ENCODE measurements around the gene GPR155. TPM values are rescaled to one million over a fixed set of nuclear protein-coding genes. Genes with fewer than 3 reads are reported as not detected.

Gene GPR155
- 1 to 10 TPM; 1.0 to 1.1 TPM for polyA plus RNA-seq

- Histone ChIP-seq H3K9me3 (ENCODE audit: control insufficient read depth in 2 of 2, insufficient read depth in 1 of 2, low read depth in 1 of 2, low read length in 1 of 2) (no peaks in the 10 kb centered on the region), H3K4me1 (ENCODE audit: control insufficient read depth in 2 of 2, insufficient read depth in 2 of 2, low read length in 1 of 2) (peaks cover 0 to 2% of the 10 kb centered on the region in 2 donors), H3K27me3 (ENCODE audit: control insufficient read depth in 1 of 2, insufficient read depth in 2 of 2, low read length in 2 of 2) (no peaks in the 10 kb centered on the region), H3K4me3 (ENCODE audit: low read depth in 1 of 2, low read length in 2 of 2) (peak within 1 kb of the TSS; percentile 64 to 72), H3K27ac (ENCODE audit: low read depth in 2 of 2, low read length in 1 of 2) (peak within 1 kb of the TSS; percentile 65 to 90), H3K36me3 (ENCODE audit: control insufficient read depth in 2 of 2, insufficient read depth in 2 of 2, low read length in 1 of 2) (no peaks in the 10 kb centered on the region)
- WGBS, 2 donors: 0% methylated on average over 31 to 42 of the region's 42 CpGs
These were observed at the start of gene GPR155 for GRCh38 chr2:174486563-174487107. Gene GPR155 (minus strand): TSS chr2:174487029. CDS start chr2:174481956, 5,073 bp downstream.

GRCh38 chr2:174535757-174536703 lies 49.2 kb upstream of the GPR155 start:
- Histone ChIP-seq H3K9me3 (ENCODE audit: control insufficient read depth in 2 of 2, insufficient read depth in 1 of 2, low read depth in 1 of 2, low read length in 1 of 2) (no peaks in the 10 kb centered on the region), H3K36me3 (ENCODE audit: control insufficient read depth in 2 of 2, insufficient read depth in 2 of 2, low read length in 1 of 2) (no peaks in the 10 kb centered on the region), H3K27ac (ENCODE audit: low read depth in 2 of 2, low read length in 1 of 2) (peak overlapping the region in 1 of 2 donors; percentile 7), H3K27me3 (ENCODE audit: control insufficient read depth in 1 of 2, insufficient read depth in 2 of 2, low read length in 2 of 2) (no peaks in the 10 kb centered on the region), H3K4me1 (ENCODE audit: control insufficient read depth in 2 of 2, insufficient read depth in 2 of 2, low read length in 1 of 2) (peaks cover 0 to 4% of the 10 kb centered on the region in 2 donors), H3K4me3 (ENCODE audit: low read depth in 1 of 2, low read length in 2 of 2) (no peak overlapping the region)
- WGBS, 2 donors: 61 to 75% methylated on average over 11 of the region's 11 CpGs

- Histone ChIP-seq H3K27me3 (ENCODE audit: control insufficient read depth in 1 of 2, insufficient read depth in 2 of 2, low read length in 2 of 2) (no peaks in the 10 kb centered on the region), H3K4me1 (ENCODE audit: control insufficient read depth in 2 of 2, insufficient read depth in 2 of 2, low read length in 1 of 2) (peaks cover 0 to 4% of the 10 kb centered on the region in 2 donors), H3K4me3 (ENCODE audit: low read depth in 1 of 2, low read length in 2 of 2) (no peak overlapping the region), H3K9me3 (ENCODE audit: control insufficient read depth in 2 of 2, insufficient read depth in 1 of 2, low read depth in 1 of 2, low read length in 1 of 2) (no peaks in the 10 kb centered on the region), H3K27ac (ENCODE audit: low read depth in 2 of 2, low read length in 1 of 2) (no peak overlapping the region), H3K36me3 (ENCODE audit: control insufficient read depth in 2 of 2, insufficient read depth in 2 of 2, low read length in 1 of 2) (no peaks in the 10 kb centered on the region)
- 76 to 84% methylated on average over 3 of the region's 3 CpGs for WGBS, 2 donors
These were observed 48.3 kb upstream of the GPR155 start for GRCh38 chr2:174535083-174535482.

- Histone ChIP-seq H3K4me3 (ENCODE audit: low read depth in 1 of 2, low read length in 2 of 2) (no peak overlapping the region), H3K4me1 (ENCODE audit: control insufficient read depth in 2 of 2, insufficient read depth in 2 of 2, low read length in 1 of 2) (no peaks in the 10 kb centered on the region), H3K9me3 (ENCODE audit: control insufficient read depth in 2 of 2, insufficient read depth in 1 of 2, low read depth in 1 of 2, low read length in 1 of 2) (peaks cover 0 to 3% of the 10 kb centered on the region in 2 donors), H3K27ac (ENCODE audit: low read depth in 2 of 2, low read length in 1 of 2) (no peak overlapping the region), H3K27me3 (ENCODE audit: control insufficient read depth in 1 of 2, insufficient read depth in 2 of 2, low read length in 2 of 2) (no peaks in the 10 kb centered on the region), H3K36me3 (ENCODE audit: control insufficient read depth in 2 of 2, insufficient read depth in 2 of 2, low read length in 1 of 2) (no peaks in the 10 kb centered on the region)
- WGBS, 2 donors: 60 to 82% methylated on average over 4 of the region's 4 CpGs
These were observed 43.1 kb upstream of the GPR155 start for GRCh38 chr2:174529916-174530315.

GRCh38 chr2:174527959-174528358 lies 41.1 kb upstream of the GPR155 start:
- Histone ChIP-seq H3K27ac (ENCODE audit: low read depth in 2 of 2, low read length in 1 of 2) (no peak overlapping the region), H3K36me3 (ENCODE audit: control insufficient read depth in 2 of 2, insufficient read depth in 2 of 2, low read length in 1 of 2) (no peaks in the 10 kb centered on the region), H3K4me3 (ENCODE audit: low read depth in 1 of 2, low read length in 2 of 2) (no peak overlapping the region), H3K9me3 (ENCODE audit: control insufficient read depth in 2 of 2, insufficient read depth in 1 of 2, low read depth in 1 of 2, low read length in 1 of 2) (peaks cover 0 to 3% of the 10 kb centered on the region in 2 donors), H3K27me3 (ENCODE audit: control insufficient read depth in 1 of 2, insufficient read depth in 2 of 2, low read length in 2 of 2) (no peaks in the 10 kb centered on the region), H3K4me1 (ENCODE audit: control insufficient read depth in 2 of 2, insufficient read depth in 2 of 2, low read length in 1 of 2) (no peaks in the 10 kb centered on the region)
- 93 to 94% methylated on average over 3 of the region's 3 CpGs for WGBS, 2 donors

GRCh38 chr2:174527101-174527721 lies 40.4 kb upstream of the GPR155 start:
- H3K4me3 ChIP-seq (ENCODE audit: low read depth in 1 of 2, low read length in 2 of 2): no peak overlapping the region
- H3K9me3 ChIP-seq (ENCODE audit: control insufficient read depth in 2 of 2, insufficient read depth in 1 of 2, low read depth in 1 of 2, low read length in 1 of 2): peaks cover 0 to 3% of the 10 kb centered on the region in 2 donors
- H3K4me1 ChIP-seq (ENCODE audit: control insufficient read depth in 2 of 2, insufficient read depth in 2 of 2, low read length in 1 of 2): no peaks in the 10 kb centered on the region
- no peaks in the 10 kb centered on the region for H3K36me3 ChIP-seq (ENCODE audit: control insufficient read depth in 2 of 2, insufficient read depth in 2 of 2, low read length in 1 of 2)
- H3K27ac ChIP-seq (ENCODE audit: low read depth in 2 of 2, low read length in 1 of 2): no peak overlapping the region
- H3K27me3 ChIP-seq (ENCODE audit: control insufficient read depth in 1 of 2, insufficient read depth in 2 of 2, low read length in 2 of 2): no peaks in the 10 kb centered on the region
- WGBS, 2 donors: 90 to 92% methylated on average over 3 of the region's 3 CpGs

- H3K27ac ChIP-seq (ENCODE audit: low read depth in 2 of 2, low read length in 1 of 2): no peak overlapping the region
These were observed 37.7 kb upstream of the GPR155 start for GRCh38 chr2:174524527-174524926.

GRCh38 chr2:174522553-174522952 lies 35.7 kb upstream of the GPR155 start:
- no peaks in the 10 kb centered on the region for H3K36me3 ChIP-seq (ENCODE audit: control insufficient read depth in 2 of 2, insufficient read depth in 2 of 2, low read length in 1 of 2)
- H3K27ac ChIP-seq (ENCODE audit: low read depth in 2 of 2, low read length in 1 of 2): no peak overlapping the region
- no peaks in the 10 kb centered on the region for H3K9me3 ChIP-seq (ENCODE audit: control insufficient read depth in 2 of 2, insufficient read depth in 1 of 2, low read depth in 1 of 2, low read length in 1 of 2)
- no peaks in the 10 kb centered on the region for H3K4me1 ChIP-seq (ENCODE audit: control insufficient read depth in 2 of 2, insufficient read depth in 2 of 2, low read length in 1 of 2)
- WGBS, 2 donors: 11% methylated on average over 3 of the region's 3 CpGs
- H3K4me3 ChIP-seq (ENCODE audit: low read depth in 1 of 2, low read length in 2 of 2): no peak overlapping the region
- no peaks in the 10 kb centered on the region for H3K27me3 ChIP-seq (ENCODE audit: control insufficient read depth in 1 of 2, insufficient read depth in 2 of 2, low read length in 2 of 2)

More at GRCh38 chr2:174524527-174524926, 37.7 kb upstream of the GPR155 start:
- Histone ChIP-seq H3K9me3 (ENCODE audit: control insufficient read depth in 2 of 2, insufficient read depth in 1 of 2, low read depth in 1 of 2, low read length in 1 of 2) (peaks cover 0 to 3% of the 10 kb centered on the region in 2 donors), H3K36me3 (ENCODE audit: control insufficient read depth in 2 of 2, insufficient read depth in 2 of 2, low read length in 1 of 2) (no peaks in the 10 kb centered on the region), H3K27me3 (ENCODE audit: control insufficient read depth in 1 of 2, insufficient read depth in 2 of 2, low read length in 2 of 2) (no peaks in the 10 kb centered on the region), H3K4me3 (ENCODE audit: low read depth in 1 of 2, low read length in 2 of 2) (no peak overlapping the region), H3K4me1 (ENCODE audit: control insufficient read depth in 2 of 2, insufficient read depth in 2 of 2, low read length in 1 of 2) (no peaks in the 10 kb centered on the region)
- 87 to 93% methylated on average over 2 of the region's 2 CpGs for WGBS, 2 donors

- 66 to 67% methylated on average over 2 of the region's 2 CpGs for WGBS, 2 donors
- no peak overlapping the region for H3K4me3 ChIP-seq (ENCODE audit: low read depth in 1 of 2, low read length in 2 of 2)
- H3K27ac ChIP-seq (ENCODE audit: low read depth in 2 of 2, low read length in 1 of 2): no peak overlapping the region
- no peaks in the 10 kb centered on the region for H3K4me1 ChIP-seq (ENCODE audit: control insufficient read depth in 2 of 2, insufficient read depth in 2 of 2, low read length in 1 of 2)
- no peaks in the 10 kb centered on the region for H3K36me3 ChIP-seq (ENCODE audit: control insufficient read depth in 2 of 2, insufficient read depth in 2 of 2, low read length in 1 of 2)
- no peaks in the 10 kb centered on the region for H3K9me3 ChIP-seq (ENCODE audit: control insufficient read depth in 2 of 2, insufficient read depth in 1 of 2, low read depth in 1 of 2, low read length in 1 of 2)
- H3K27me3 ChIP-seq (ENCODE audit: control insufficient read depth in 1 of 2, insufficient read depth in 2 of 2, low read length in 2 of 2): no peaks in the 10 kb centered on the region
These were observed 31.6 kb upstream of the GPR155 start for GRCh38 chr2:174518395-174518794.

All from esophagus (tissue), 2 donors.